Prostate gland (tissue), 2 donors: ENCODE data around the gene RETN.

Experiments
- POLR2A ChIP-seq: fragments of 450-650 bp; IDR thresholded peaks from one replicate; pipeline ENCODE4 v1.6.1; 2016; ENCODE audit warnings: antibody characterized with exemption, mild to moderate bottlenecking
- TF ChIP-seq, protein P1 (sequence below), 4 experiments: fragments of 200-600 bp in 2 of 4; fragments of 450-650 bp in 2 of 4; sonication (generic) in 2 of 4; IDR thresholded peaks; 1 replicate in 3 of 4; 2 replicates in 1 of 4; pipeline ENCODE4 v1.5.1; 2016 to 2019; ENCODE audit warnings: antibody characterized with exemption in 4 of 4, mild to moderate bottlenecking in 2 of 4, moderate library complexity in 2 of 4

DNA sequence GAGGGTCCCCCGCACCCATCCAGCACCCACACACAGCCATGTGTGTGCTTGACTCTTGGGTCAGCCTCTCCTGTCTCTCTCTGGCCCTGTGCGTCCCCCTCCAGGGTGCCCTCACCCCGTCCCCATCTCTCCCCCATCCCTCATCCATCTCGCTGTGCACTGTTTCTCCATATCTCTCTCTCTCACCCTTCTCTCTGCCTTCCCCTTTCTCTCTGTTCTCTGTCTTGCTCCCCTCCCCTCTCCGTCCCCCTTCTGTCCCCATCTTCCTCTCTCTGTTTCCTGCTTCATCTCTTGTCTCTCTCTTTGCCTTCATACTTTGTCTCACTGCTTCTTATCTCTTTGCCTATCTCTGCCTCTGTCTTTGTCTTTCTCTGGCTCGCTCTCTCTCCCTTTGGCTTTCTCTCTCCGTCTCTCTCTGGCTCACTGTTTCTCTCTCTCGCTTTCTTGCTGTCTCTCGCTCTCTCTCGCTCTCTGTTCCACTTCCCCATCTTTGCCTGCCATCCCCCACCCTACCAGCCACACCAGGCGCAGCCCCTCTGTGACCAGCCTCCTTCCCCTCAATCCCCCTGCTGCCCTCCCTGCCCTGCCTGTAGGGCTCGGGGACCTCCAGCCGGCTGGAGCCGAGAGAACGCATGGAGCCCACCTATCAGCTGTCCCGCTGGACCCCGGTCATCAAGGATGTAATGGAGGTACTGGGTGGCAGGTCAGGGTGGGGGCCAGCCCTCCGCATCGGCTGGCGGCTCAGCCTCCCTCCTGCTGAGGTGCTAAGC, 23.0 kb upstream of the RETN start:
- TF ChIP-seq, protein P1, sequence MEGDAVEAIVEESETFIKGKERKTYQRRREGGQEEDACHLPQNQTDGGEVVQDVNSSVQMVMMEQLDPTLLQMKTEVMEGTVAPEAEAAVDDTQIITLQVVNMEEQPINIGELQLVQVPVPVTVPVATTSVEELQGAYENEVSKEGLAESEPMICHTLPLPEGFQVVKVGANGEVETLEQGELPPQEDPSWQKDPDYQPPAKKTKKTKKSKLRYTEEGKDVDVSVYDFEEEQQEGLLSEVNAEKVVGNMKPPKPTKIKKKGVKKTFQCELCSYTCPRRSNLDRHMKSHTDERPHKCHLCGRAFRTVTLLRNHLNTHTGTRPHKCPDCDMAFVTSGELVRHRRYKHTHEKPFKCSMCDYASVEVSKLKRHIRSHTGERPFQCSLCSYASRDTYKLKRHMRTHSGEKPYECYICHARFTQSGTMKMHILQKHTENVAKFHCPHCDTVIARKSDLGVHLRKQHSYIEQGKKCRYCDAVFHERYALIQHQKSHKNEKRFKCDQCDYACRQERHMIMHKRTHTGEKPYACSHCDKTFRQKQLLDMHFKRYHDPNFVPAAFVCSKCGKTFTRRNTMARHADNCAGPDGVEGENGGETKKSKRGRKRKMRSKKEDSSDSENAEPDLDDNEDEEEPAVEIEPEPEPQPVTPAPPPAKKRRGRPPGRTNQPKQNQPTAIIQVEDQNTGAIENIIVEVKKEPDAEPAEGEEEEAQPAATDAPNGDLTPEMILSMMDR (IDR thresholded peaks at IDR 0.05), result no peak
- TF ChIP-seq POLR2A, result no peak
